AML-193 (cell line): ENCODE results near the gene CTH.
"Not testable (repeated sequence)": the region's sequence is repeated elsewhere in the genome, so short reads cannot be mapped to it uniquely, and the experiment has no call there.

Experiments
- DNase-seq, 2 experiments: peaks; one replicate each; lab custom pipeline; 2025; lab: John Stamatoyannopoulos, UW

CTH gene

DNA sequence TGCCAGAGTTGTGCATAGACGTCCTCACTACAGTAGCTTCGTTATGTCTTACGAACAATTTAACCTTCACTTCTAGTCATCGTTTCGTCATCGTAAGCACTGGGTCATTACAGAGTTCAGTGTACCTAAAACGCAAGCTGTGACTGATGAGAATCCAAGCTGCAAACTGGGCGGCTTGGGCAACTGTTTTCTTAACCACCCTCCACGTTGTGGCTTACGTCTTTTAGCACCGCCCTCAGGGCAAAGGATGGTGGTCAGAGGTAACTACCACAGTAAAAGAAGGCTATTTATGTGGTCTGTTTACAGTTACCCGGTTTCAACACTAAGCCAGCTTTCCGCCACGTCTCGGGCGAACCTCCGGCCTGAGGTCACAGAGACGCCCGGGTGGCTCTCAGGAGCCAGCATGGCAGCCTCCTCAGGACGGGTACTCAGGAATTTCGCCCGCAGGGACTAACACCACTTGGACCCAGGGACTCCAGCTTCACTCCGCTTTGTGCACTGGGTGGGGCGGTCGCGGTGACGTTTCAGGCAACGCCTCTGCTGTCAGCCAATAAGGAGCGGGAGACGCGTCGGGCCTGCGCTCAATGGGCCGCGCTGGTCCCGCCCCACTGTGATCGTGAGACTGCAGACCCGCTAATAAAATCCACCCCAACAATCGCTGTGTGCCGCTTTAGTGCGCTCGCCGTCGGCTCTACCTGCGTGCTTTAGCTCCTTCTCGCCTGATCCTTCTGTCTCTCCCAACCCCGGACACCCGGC is at the start of gene CTH:
Gene CTH (plus strand): TSS at position 665 of the 756 bp plus-strand sequence. CDS start 148 bp downstream, outside the sequence.
- peak; percentile 89 for DNase-seq

DNA sequence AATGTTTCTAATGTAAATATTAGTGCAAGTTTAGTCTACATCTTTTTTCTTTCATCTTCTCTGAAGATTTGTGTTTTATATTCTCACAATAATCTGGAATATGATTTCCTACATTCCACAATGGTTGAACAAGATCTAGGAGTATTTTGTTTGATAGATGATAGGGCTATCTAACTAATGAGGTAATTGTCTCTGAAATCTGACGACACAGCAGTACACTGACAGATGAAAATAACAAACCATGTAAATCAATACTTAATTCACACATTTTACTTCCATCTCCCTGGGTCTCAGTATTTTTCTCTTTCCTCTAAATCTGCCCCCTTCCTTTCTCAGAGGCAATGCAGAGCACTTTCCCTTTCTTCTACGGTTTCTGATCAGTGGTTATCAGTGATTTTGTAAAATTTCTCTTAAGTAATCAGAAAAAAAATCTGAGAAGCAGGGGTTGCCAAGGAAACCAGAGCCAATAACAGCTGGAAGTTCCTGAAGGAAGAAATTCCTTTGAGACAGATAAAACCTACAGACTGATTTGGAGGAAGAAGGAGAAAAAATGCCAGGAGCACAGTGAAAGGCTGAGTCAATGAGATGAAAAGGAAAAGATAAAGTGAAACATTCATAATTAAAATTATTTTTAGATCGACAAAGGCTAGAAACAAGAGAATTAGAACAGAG is 49.2 kb upstream of the CTH start:
- no peak for DNase-seq

DNA sequence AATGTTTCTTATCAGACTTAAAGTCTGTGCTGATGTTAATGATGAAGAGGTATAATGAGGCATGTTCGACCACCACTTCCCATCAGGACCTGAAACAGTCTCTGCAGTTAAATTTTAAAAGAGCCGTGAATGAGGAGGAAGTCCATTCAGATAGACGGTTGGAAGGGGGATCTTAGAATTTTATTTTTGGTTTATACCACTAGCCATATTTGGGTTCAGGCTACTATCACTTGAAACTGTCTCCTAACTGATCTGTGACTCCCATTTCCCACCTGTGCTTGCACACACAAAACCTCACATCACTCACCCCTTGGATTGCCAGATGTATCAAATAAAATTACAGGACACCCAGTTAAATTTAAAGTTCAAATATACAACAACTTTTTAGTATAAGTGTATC is 46.6 kb upstream of the CTH start:
- DNase-seq, result no peak

DNA sequence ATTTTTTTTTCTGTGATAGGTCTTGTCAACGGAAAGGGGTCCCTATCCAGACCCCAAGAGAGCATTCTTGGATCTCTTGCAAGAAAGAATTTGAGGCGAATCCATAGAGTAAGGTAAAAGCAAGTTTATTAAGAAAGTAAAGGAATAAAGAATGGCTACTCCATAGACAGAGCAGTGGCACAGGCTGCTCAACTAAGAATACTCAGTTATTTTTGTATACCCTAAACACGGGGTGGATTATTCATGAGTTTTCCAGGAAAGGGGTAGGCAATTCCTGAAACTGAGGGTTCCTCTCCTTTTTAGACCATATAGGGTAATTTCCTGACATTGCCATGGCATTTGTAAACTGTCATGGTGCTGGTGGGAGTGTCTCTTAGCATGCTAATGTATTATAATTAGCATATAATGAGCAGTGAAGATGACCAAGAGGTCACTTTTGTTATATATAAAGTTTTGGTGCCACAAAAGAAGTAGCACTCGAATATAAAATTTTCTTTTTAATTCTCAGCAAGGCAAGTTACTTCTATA is 44.6 kb upstream of the CTH start:
- not testable (repeated sequence) for DNase-seq

DNA sequence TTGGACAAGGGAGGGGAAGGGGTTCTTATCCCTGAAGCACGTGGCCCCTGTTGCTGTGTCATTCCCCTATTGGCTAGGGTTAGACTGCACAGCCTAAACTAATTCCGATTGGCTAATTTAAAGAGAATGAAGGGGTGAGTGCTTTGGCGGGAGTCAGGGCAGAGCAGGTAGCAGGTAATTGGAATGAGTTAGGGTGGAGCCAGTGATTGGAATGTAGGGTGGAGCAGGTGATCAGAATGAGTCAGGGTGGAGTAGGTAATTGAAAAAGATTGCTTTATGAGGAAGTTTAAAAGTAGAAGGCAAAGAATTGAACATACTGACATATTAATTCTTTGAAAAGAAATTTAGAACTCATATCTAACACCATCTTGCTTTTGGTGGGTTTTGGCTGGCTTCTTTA is 44.1 kb upstream of the CTH start:
- not testable (repeated sequence) for DNase-seq

DNA sequence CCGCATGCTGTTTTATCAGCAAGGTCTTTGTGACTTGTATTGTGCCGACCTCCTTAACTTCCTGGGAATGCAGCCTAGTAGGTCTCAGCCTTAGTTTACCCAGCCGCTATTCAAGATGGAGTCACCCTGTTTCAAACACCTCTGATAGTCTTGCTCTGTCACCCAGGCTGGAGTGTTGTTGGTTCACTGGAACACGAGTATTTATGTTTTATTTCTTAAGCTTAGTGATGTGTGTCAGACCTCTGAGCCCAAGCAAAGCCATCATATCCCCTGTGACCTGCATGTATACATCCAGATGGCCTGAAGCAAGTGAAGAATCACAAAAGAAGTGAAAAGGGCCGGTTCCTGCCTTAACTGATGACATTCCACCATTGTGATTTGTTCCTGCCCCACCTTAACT is 43.7 kb upstream of the CTH start:
- DNase-seq, result not testable (repeated sequence)

DNA sequence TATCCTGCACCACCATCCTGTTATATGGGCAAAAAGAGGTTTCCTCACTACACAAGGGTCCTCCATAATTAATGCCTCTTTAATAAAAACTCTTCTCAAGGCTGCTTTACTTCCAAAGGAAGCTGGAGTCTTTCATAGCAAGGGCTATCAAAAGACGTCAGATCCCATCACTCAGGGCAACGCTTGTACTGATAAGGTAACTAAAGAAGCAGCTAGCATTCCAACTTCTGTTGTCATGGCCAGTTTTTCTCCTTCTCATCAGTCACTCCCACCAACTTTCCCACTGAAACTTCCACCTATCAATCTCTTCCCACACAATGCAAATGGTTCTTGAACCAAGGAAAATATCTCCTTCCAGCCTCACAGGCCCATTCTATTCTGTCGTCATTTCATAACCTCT is 39.5 kb upstream of the CTH start:
- DNase-seq, result not testable (repeated sequence)

DNA sequence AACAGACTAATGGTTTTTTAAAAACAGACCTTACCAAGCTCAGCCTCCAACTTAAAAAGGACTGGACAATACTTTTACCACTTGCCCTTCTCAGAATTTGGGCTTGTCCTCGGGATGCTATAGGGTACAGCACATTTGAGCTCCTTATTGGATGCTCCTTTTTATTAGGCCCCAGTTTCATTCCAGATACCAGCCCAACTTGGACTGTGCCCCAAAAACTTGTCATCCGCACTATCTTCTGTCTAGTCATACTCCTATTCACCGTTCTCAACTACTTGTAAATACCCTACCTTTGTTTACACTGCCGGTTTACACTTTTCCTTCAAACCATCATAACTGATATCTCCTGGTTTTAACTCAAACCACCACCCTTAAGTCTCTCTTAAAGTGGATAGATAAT is 38.6 kb upstream of the CTH start:
- no peak for DNase-seq

DNA sequence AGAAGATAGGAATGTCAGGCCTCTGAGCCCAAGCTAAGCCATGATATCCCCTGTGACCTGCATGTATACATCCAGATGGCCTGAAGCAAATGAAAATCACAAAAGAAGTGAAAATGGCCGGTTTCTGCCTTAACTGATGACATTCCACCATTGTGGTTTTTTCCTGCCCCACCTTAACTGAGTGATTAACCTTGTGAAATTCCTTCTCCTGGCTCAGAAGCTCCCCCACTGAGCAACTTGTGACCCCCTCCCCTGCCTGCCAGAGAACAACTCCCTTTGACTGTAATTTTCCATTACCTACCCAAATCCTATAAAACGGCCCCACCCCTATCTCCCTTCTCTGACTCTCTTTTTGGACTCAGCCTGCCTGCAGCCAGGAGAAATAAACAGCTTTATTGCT is 37.5 kb upstream of the CTH start:
- not testable (repeated sequence) for DNase-seq

DNA sequence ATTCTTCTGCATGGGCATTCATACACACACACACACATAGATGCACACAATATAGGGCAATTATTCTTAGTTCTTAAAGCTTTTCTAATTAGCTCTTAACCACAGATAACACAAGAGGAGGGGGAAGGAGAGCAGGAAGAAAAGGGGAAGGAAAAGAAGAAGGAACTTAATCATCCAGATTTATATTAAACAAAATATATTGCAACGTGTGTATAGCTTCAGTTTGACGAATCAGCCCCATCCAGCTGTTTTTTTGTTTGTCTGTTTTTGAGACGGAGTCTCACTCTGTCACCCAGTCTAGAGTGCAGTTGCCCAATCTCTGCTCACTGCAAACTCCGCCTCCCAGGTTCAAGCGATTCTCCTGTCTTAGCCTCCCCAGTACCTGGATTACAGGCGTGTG is 34.9 kb upstream of the CTH start:
- peak; percentile 23 to 30 for DNase-seq

DNA sequence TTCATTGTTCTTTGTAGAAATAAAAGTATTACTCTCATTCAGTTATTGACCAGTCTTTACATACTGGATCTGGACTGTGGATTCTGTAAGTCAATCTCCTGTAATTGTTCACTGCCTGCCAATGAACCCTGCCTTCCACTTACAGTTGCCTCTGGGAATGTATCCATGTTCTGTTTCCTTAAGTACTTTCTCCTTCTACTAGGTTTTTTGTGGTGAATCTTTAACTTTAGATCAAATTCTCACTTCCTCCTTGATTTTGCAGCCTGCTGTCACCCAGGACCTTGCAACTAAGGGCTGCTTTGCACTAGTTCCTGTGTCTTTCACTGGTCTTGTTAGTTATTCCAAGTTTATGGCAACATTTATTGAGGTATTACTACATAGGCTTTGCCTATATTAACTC is 28.4 kb upstream of the CTH start:
- peak; percentile 11 to 13 for DNase-seq

DNA sequence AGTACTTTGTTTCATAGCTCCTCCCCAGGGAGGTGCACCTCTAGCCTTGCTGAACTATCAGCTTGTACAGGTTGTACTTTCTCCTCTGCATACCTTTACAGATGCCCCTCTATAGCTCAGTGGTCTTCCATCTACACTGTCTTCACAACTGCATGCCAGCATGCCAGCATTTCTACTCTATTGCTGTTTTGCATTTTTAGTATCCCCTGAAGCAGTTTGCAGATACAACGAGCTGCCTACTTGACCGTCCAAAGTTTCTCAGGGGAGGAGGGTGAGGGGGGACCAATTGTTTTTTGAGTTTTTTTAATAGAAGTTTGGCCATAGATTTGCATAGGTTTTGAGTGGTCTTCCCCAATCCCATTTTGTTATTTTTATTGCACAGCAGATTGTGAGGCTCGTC is 27.6 kb upstream of the CTH start:
- no peak for DNase-seq

DNA sequence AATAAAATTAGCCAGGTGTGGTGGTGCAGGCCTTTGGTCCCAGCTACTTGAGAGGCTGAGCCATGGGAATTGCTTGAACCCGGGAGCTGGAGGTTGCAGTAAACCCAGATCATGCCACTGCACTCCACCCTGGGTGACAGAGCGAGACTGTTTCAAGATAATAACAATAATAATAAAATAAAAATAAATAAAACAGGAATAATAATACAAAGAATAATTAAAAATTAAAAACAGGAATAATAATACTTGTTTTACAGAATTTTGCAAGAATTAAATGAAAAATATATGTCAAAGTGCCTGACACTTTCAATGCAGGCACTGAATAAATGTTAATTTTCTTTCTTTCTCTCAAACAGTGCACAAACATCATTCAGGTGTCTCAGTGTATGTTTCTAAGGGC is 26.5 kb upstream of the CTH start:
- DNase-seq, result no peak

DNA sequence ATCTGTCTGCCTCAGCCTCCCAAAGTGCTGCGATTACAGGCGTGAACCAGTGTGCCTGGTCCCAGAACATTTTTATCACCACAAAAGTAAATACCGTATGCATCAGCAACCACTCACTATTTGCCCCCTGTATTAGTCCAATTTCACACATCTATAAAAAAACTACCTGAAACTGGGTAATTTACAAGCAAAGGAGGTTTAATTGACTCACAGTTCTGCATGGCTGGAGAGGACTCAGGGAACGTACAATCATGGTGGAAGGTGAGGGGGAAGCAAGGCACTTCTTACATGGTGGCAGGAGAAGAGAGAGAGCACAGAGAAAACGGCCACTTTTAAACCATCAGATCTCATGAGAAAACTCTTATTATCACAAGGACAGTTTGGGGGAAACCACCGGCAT is 25.6 kb upstream of the CTH start:
- no peak for DNase-seq

DNA sequence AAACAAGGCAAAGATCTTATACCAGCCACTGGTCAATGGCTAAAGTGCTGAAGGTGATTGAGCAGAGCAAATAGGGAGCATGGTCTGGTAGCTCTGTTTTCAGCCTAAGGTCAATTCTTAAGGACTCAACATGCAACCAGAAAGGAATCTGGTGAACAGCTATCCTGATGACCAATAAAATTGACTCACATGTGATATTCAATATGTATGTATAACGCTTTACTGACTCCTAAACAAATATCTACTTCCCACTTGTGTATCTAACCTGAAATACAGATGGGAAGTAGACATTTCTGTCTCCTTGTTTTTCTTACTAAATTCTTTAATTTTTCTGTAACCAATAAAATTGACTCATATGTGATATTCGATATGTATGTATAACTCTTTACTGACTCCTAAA is 24.9 kb upstream of the CTH start:
- DNase-seq, result no peak

DNA sequence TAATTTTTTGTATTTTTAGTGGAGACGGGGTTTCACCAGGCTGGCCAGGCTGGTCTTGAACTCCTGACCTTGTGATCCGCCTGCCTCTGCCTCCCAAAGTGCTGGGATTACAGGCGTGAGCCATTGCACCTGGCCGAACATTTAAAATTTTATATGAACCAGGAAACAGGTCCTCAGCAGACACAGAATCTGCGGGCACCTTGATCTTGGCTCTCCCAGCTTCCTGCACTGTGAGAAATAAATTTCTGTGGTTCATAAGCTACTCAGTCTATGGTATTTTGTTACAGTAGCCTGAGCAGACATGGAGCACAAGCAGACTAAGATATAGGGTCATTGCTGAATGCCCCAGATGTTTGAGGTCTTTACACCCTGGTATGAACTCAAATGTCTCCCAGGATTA is 23.6 kb upstream of the CTH start:
- DNase-seq, result no peak

DNA sequence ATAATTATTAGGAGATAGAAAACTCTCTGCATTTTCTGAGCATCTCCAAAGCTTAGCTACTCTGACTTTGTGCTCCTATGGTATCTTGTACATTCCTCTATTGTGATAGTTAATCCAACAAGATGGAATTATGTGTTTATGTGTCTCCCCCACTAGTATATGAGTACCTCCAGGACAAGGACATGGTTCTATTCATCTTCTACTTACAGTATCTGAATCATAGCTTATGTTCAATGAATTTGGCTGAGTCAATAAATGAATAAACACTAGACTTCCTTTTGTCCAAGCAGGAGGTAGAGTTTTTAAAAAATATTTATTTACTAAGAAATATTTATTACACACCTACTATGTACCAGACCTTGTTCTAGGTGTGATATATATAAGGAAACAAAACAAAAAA is 18.4 kb upstream of the CTH start:
- DNase-seq, result no peak

DNA sequence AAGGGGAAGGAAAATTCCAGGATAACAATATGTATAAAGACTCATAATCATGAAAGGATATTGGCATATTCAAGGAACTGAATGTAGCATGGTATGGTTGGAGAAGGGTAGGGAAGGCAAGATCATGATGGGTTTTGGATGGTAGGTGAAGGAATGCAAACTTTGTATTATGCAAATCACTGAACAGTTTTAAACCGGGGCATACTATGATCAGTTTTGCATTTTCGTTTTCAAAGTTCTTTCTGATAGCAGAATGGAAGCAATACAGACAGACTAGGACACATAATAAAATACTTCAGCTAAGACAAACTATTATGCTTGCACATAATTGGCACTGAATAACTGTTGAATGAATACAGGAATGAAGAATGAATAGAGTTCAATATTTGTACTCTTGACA is 14.5 kb upstream of the CTH start:
- DNase-seq, result no peak

DNA sequence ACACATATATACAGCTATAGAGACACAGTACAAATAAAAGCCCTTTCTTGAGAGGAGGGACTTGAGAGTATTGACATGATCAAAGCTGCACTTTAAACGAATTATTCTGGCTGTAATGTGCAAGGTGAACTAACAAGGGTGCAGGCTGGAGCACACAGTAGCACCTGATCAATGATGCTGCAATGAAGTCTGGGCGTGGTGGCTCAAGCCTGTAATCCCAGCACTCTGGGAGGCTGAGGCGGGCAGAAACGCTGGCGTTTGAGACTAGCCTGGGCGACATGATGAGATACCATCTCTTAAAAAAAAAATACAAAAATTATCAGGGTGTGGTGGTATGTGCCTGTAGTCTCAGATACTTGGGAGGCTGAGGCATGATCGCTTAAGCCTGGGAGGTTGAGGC is 14.1 kb upstream of the CTH start:
- DNase-seq, result no peak

DNA sequence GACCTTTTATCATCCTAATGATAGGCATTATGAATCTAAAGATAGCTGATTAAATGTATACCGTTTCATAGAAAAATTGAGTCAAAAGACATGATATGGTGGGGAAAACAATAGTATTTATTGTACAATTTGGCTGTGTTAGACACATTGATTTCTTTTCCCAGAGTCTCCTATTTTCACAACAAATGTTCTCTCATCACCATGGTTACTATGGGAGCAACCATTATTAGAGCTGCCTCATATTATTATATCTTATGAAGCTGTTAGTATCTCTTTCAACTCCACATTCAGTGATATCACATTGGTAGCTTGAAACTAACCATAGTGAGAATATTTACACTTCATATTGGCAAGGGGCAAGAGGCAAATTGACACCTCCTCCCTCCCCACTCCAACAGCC is 10.7 kb upstream of the CTH start:
- no peak for DNase-seq

DNA sequence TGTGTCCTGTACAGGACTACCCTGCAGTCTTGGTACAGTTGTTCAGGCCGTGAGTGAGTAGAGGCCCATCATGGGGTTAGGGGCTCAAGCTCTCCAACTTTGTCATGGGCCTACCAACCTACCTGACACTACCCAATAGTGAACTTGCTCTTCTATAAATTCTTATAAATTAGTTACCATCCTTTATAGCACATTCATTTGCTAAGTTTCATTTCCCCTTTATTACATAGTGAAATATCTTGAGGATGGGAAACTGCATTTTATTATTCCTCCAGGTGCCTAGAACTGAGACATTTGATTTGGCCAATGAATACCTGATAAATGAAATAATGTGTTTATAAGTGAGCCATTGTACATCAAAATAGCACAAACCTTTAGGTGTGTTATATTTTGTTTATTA is 9.1 kb upstream of the CTH start:
- no peak for DNase-seq

DNA sequence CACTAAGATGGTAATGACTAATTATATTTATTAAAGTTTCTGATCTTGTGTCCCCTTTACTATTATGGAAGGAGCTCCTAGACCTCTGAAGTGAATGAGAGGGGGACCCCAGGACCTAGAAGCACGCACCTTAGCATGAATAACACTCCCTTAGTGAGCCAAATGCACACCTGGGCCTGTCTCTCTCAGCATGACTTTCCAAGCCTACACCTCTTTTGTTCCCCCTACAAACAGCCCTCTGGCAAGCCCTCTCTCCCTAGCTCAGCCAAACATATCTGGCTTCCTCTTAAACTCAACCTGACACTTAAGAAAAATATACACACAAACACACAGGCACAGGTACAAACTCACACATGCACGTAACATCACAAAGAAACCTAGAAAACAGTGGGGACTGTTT is 7.3 kb upstream of the CTH start:
- no peak for DNase-seq

DNA sequence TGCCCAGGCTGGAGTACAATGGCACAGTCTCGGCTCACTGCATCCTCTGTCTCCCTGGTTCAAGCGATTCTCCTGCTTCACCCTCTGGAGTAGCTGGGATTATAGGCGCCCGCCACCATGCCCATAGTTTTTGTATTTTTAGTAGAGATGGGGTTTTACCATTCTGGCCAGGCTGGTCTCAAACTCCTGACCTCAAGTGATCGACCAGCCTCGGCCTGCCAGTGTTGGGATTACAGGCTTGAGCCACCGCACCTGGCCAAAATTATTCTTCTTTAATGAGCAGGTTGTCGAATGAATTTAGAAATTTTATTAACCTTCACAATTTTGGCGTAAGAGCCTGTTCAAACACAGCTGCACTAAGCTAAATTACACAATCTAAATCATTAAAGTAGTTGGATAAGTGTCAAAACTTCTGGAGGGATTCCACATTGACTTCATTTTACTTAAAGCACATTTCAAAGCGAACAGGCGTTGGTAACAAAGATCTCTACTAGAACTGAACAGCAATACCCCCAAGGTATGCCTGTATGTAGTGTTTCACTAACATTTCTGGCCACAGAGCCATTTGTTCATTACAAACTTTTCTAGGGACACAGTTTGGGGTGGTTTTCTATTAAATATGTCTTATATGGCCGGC is 5.2 kb upstream of the CTH start:
- no peak for DNase-seq
